Neuronal stem cell (in vitro differentiated cells): ENCODE results near the gene FOXL1.

Source experiments
- DNase-seq: peaks from one replicate; pipeline ENCODE4 v3.0.0-alpha.2; 2013; ENCODE audit warnings: low spot score
- H2AFZ ChIP-seq: one replicate; pipeline ENCODE4 v1.6.1; 2013; ENCODE audit warnings: mild to moderate bottlenecking, low read length, inconsistent platforms
- H2AK5ac ChIP-seq: 2 replicates; pipeline ENCODE4 v1.6.1; 2013; ENCODE audit warnings: low read depth, mild to moderate bottlenecking, inconsistent platforms, low read length, moderate library complexity, mixed read lengths
- H2BK120ac ChIP-seq: 2 replicates; pipeline ENCODE4 v1.6.1; 2013; ENCODE audit warnings: low read depth, mild to moderate bottlenecking, inconsistent platforms, low read length, moderate library complexity, mixed read lengths
- H2BK12ac ChIP-seq: one replicate; pipeline ENCODE4 v1.6.1; 2013; ENCODE audit warnings: low read length, inconsistent platforms
- H2BK15ac ChIP-seq: 2 replicates; pipeline ENCODE4 v1.6.1; 2013; ENCODE audit warnings: mild to moderate bottlenecking, low read length, inconsistent platforms, mixed read lengths
- H2BK5ac ChIP-seq: one replicate; pipeline ENCODE4 v1.6.1; 2013; ENCODE audit warnings: inconsistent platforms, mild to moderate bottlenecking, low read length, moderate library complexity
- H3K14ac ChIP-seq: one replicate; pipeline ENCODE4 v1.6.1; 2013; ENCODE audit warnings: low read length, inconsistent platforms
- H3K18ac ChIP-seq: 2 replicates; pipeline ENCODE4 v1.6.1; 2013; ENCODE audit warnings: low read length, inconsistent platforms
- H3K23ac ChIP-seq: 2 replicates; pipeline ENCODE4 v1.6.1; 2013; ENCODE audit warnings: low read depth, mild to moderate bottlenecking, mixed read lengths, low read length, inconsistent platforms; ENCODE audit not compliant: poor library complexity
- H3K27ac ChIP-seq: replicated peaks from 3 replicates; pipeline ENCODE4 v1.5.1; 2013; ENCODE audit warnings: low read length, inconsistent platforms
- H3K27me3 ChIP-seq, 3 experiments: 2 replicates each; pipeline ENCODE4 v1.6.1; 2013; ENCODE audit warnings: low read length in 3 of 3, mild to moderate bottlenecking in 2 of 3, inconsistent platforms in 1 of 3, low read depth in 1 of 3, mixed read lengths in 1 of 3, moderate library complexity in 1 of 3; ENCODE audit not compliant: control insufficient read depth in 3 of 3, insufficient read depth in 3 of 3
- H3K36me3 ChIP-seq, 2 donors: replicated peaks in 1 of 2; 2 replicates each; pipeline ENCODE4 v1.6.1; 2013; ENCODE audit warnings: low read length in 2 of 2; ENCODE audit not compliant: control insufficient read depth in 2 of 2, insufficient read depth in 2 of 2
- H3K4ac ChIP-seq: 2 replicates; pipeline ENCODE4 v1.6.1; 2013; ENCODE audit warnings: inconsistent platforms, mild to moderate bottlenecking, low read length, moderate library complexity
- H3K4me1 ChIP-seq, 2 donors: 1 replicate in 1 of 2; 2 replicates in 1 of 2; pipeline ENCODE4 v1.6.1; 2013; ENCODE audit warnings: low read length in 2 of 2, low read depth in 1 of 2; ENCODE audit not compliant: control insufficient read depth in 2 of 2, insufficient read depth in 1 of 2
- H3K4me2 ChIP-seq: one replicate; pipeline ENCODE4 v1.6.1; 2013; ENCODE audit warnings: mild to moderate bottlenecking, low read length, inconsistent platforms; ENCODE audit not compliant: insufficient read depth, poor library complexity, severe bottlenecking
- H3K4me3 ChIP-seq, 2 donors: 2 replicates each; pipeline ENCODE4 v1.5.1; 2013; ENCODE audit warnings: low read length in 2 of 2, mild to moderate bottlenecking in 2 of 2, inconsistent platforms in 1 of 2, moderate library complexity in 1 of 2
- H3K79me1 ChIP-seq: one replicate; pipeline ENCODE4 v1.6.1; 2013; ENCODE audit warnings: low read depth, mild to moderate bottlenecking, inconsistent platforms, low read length, moderate library complexity
- H3K9ac ChIP-seq: one replicate; pipeline ENCODE4 v1.6.1; 2013; ENCODE audit warnings: mild to moderate bottlenecking, low read depth, low read length, inconsistent platforms; ENCODE audit not compliant: poor library complexity
- H3K9me3 ChIP-seq, 2 donors: replicated peaks in 1 of 2; 2 replicates each; pipeline versions ENCODE3 to v1.6.1; 2013; ENCODE audit warnings: low read length in 2 of 2, mild to moderate bottlenecking in 2 of 2, inconsistent platforms in 1 of 2, low read depth in 1 of 2, mixed read lengths in 1 of 2, moderate library complexity in 1 of 2; ENCODE audit not compliant: control insufficient read depth in 2 of 2, insufficient read depth in 1 of 2
- H4K8ac ChIP-seq: one replicate; pipeline ENCODE4 v1.6.1; 2013; ENCODE audit warnings: low read depth, mild to moderate bottlenecking, inconsistent platforms, low read length, moderate library complexity
- H4K91ac ChIP-seq: one replicate; pipeline ENCODE4 v1.6.1; 2013; ENCODE audit warnings: low read length, low read depth, mild to moderate bottlenecking, inconsistent platforms; ENCODE audit not compliant: poor library complexity
- WGBS, 2 donors: extraction: QIAGEN DNeasy Blood & Tissue Kit; methylation state at CpG; one replicate each; pipeline ENCODE4 v1.1.7; 2013; ENCODE audit warnings: missing lambda C conversion rate in 2 of 2, mixed read lengths in 1 of 2; ENCODE audit not compliant: insufficient read length in 2 of 2, insufficient replicate concordance in 1 of 2; ENCODE audit errors: extremely low coverage in 2 of 2; 5-methylcytosine and 5-hydroxymethylcytosine counted together

Gene FOXL1

DNA sequence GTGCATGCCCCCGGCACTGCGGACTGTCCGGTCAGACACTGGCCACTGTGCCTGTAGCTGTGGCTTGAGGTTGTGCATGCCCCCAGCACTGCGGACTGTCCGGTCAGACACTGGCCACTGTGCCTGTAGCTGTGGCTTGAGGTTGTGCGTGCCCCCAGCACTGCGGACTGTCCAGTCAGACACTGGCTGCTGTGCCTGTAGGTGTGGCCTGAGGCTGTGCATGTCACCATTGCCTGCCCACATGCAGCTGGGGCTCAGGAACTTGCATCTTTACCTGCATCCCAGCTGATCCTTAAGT lies 28.5 kb upstream of the FOXL1 start:
- H3K4me1 ChIP-seq = no peaks in the 10 kb centered on the region
- H3K4me3 ChIP-seq = no peak overlapping the region
- H3K9me3 ChIP-seq = no peaks in the 10 kb centered on the region
- no peak overlapping the region for H2AFZ ChIP-seq
- no peak overlapping the region for H3K14ac ChIP-seq
- H3K27me3 ChIP-seq = no peaks in the 10 kb centered on the region
- H3K4ac ChIP-seq = no peak overlapping the region
- no peak overlapping the region for H3K27ac ChIP-seq
- no peak overlapping the region for H2BK12ac ChIP-seq
- H3K36me3 ChIP-seq = peaks cover 19 to 75% of the 10 kb centered on the region in 2 donors
- DNase-seq = no peak
- no peak overlapping the region for H3K23ac ChIP-seq
- no peak overlapping the region for H2BK120ac ChIP-seq
- no peak overlapping the region for H2BK5ac ChIP-seq
- H2AK5ac ChIP-seq = no peak overlapping the region
- H3K4me2 ChIP-seq = no peak overlapping the region
- no peak overlapping the region for H2BK15ac ChIP-seq
- no peak overlapping the region for H4K91ac ChIP-seq
- no peaks in the 10 kb centered on the region for H3K79me1 ChIP-seq
- no CpG with 5 or more reads among the region's 7 CpGs for WGBS, 2 donors
- H3K18ac ChIP-seq = no peak overlapping the region
- H4K8ac ChIP-seq = peak overlapping the region; percentile 4
- no peak overlapping the region for H3K9ac ChIP-seq

DNA sequence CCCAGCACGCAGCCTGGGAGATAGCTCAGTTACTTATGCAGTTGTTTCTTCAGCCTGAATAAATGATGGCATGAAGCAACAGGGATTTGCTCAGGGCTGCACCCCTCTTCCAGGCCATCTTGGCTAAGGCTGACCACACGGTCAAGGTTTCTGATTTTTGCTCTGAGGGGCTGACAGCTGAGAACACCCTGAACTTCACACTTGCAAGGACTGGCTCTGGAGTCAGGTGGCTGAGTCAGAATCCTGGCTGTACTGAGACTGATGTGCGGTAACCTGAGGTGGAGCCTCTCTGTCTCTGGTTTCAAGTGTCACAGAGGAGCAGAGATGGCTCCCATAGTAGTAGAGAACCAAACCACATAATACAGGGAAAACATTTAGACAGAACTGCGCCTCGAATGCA lies 28.1 kb upstream of the FOXL1 start:
- H3K36me3 ChIP-seq = peaks cover 17 to 71% of the 10 kb centered on the region in 2 donors
- no peak overlapping the region for H3K14ac ChIP-seq

DNA sequence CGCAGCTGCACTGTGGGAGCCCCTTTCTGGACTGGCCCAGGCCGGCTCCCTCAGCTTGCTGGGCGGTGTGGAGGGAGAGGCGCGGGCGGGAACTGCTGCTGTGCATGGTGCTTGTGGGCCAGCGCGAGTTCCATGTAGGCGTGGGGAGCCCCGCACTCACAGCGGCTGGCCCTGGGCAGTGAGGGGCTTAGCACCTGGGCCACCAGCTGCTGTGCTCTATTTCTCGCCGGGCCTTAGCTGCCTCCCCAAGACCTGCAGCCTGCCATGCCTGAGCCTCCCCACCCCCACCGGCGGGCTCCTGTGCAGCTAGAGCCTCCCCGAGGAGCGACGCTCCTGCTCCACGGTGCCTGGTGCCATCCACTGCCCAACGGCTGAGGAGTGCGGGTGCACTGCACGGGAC lies 25.0 kb upstream of the FOXL1 start:
- Histone ChIP-seq H3K4me1 (peaks cover 3 to 5% of the 10 kb centered on the region in 2 donors), H2AK5ac (no peak overlapping the region), H2AFZ (no peak overlapping the region), H3K9me3 (no peaks in the 10 kb centered on the region), H3K27me3 (peaks cover 0 to 2% (median 0%) of the 10 kb centered on the region in 3 experiments), H2BK5ac (no peak overlapping the region), H3K18ac (no peak overlapping the region), H3K4me3 (no peak overlapping the region), H3K9ac (peak overlapping the region; percentile 24), H4K8ac (no peak overlapping the region), H3K14ac (no peak overlapping the region), H3K4me2 (no peak overlapping the region), H2BK12ac (no peak overlapping the region), H2BK15ac (no peak overlapping the region), H4K91ac (no peak overlapping the region), H3K27ac (no peak overlapping the region), H3K4ac (no peak overlapping the region), H3K79me1 (no peaks in the 10 kb centered on the region), H3K23ac (no peak overlapping the region), H2BK120ac (no peak overlapping the region), H3K36me3 (peaks cover 8 to 41% of the 10 kb centered on the region in 2 donors)
- no CpG with 5 or more reads among the region's 22 CpGs for WGBS, 2 donors
- no peak for DNase-seq

More for the DNA sequence above, 28.1 kb upstream of the FOXL1 start:
- Histone ChIP-seq H3K4me2 (no peak overlapping the region), H2BK15ac (no peak overlapping the region), H3K4ac (no peak overlapping the region), H4K91ac (no peak overlapping the region), H3K18ac (no peak overlapping the region), H2BK12ac (no peak overlapping the region), H2BK5ac (no peak overlapping the region), H3K23ac (no peak overlapping the region), H3K27ac (no peak overlapping the region), H3K4me3 (no peak overlapping the region), H2AK5ac (no peak overlapping the region), H2BK120ac (no peak overlapping the region), H2AFZ (no peak overlapping the region), H3K9me3 (no peaks in the 10 kb centered on the region), H3K27me3 (no peaks in the 10 kb centered on the region), H4K8ac (peak overlapping the region; percentile 4), H3K9ac (no peak overlapping the region), H3K4me1 (no peaks in the 10 kb centered on the region), H3K79me1 (no peaks in the 10 kb centered on the region)
- no CpG with 5 or more reads among the region's 5 CpGs for WGBS, 2 donors
- no peak for DNase-seq

DNA sequence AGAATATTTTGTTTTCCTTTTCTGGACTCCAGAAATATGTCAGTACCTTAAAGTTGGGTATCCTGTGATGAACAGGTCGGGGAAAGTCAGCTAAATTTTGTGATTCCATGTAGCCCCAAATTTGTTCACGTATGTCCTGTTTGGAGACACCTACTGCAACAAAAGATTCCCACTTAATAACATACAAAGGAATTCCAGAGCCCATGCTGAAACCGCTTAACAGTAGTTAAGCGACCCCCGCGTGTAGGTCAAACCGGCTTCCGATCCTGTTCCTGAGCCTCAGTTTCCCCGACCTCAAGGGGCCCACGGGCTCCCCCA lies 23.8 kb upstream of the FOXL1 start:
- H3K23ac ChIP-seq = peak overlapping the region; percentile 85
- no peaks in the 10 kb centered on the region for H3K9me3 ChIP-seq
- H3K4me1 ChIP-seq = peaks cover 3 to 5% of the 10 kb centered on the region in 2 donors
- H3K79me1 ChIP-seq = no peaks in the 10 kb centered on the region
- H2AFZ ChIP-seq = peak overlapping the region; percentile 93
- H3K18ac ChIP-seq = peak overlapping the region; percentile 87
- H4K8ac ChIP-seq = no peak overlapping the region
- H3K4ac ChIP-seq = no peak overlapping the region
- no peak overlapping the region for H3K14ac ChIP-seq
- no peak overlapping the region for H2AK5ac ChIP-seq
- no peak overlapping the region for H2BK15ac ChIP-seq
- peaks cover 5 to 33% of the 10 kb centered on the region in 2 donors for H3K36me3 ChIP-seq
- H4K91ac ChIP-seq = no peak overlapping the region
- no CpG with 5 or more reads among the region's 10 CpGs for WGBS, 2 donors
- H2BK120ac ChIP-seq = no peak overlapping the region
- H3K27me3 ChIP-seq = peaks cover 0 to 2% (median 0%) of the 10 kb centered on the region in 3 experiments
- peak overlapping the region; percentile 56 for H2BK5ac ChIP-seq
- DNase-seq = no peak
- no peak overlapping the region for H3K27ac ChIP-seq
- peak overlapping the region; percentile 82 to 93 for H3K4me3 ChIP-seq
- peak overlapping the region; percentile 87 for H3K9ac ChIP-seq
- peak overlapping the region; percentile 48 for H3K4me2 ChIP-seq
- no peak overlapping the region for H2BK12ac ChIP-seq
